Dendritic cell treated with granulocyte-macrophage colony-stimulating factor and Interleukin-4, amounts not matched to agents 40 ng/mL and 50 ng/mL, for 4 days (primary cell): ENCODE results near the gene OXSM.

Experiments
- H3K27ac Mint-ChIP-seq: one replicate; pipeline ENCODE4 v1.8.0; 2022; ENCODE audit warnings: mild to moderate bottlenecking, mixed read lengths
- H3K27me3 Mint-ChIP-seq: one replicate; pipeline ENCODE4 v1.8.0; 2022; ENCODE audit warnings: mild to moderate bottlenecking, mixed read lengths
- H3K36me3 Mint-ChIP-seq: one replicate; pipeline ENCODE4 v1.8.0; 2022; ENCODE audit warnings: low read depth, mixed read lengths
- H3K4me1 Mint-ChIP-seq: one replicate; pipeline ENCODE4 v1.8.0; 2022; ENCODE audit warnings: low read depth, mixed read lengths
- H3K4me3 Mint-ChIP-seq: one replicate; pipeline ENCODE4 v1.8.0; 2022; ENCODE audit warnings: mild to moderate bottlenecking, moderate library complexity, mixed read lengths
- H3K9me3 Mint-ChIP-seq: one replicate; pipeline ENCODE4 v1.8.0; 2022; ENCODE audit warnings: mixed read lengths
- intact Hi-C: fragments of 100-400 bp; cut with micrococcal nuclease; formaldehyde crosslinking; loops from one replicate; pipeline ENCODE4 v1.15.0; 2022

The OXSM gene

GRCh38 chr3:25782938-25783660 lies 6.8 kb upstream of the OXSM start, which contains the start of gene NGLY1:
NGLY1 (minus strand) TSS chr3:25783443; CDS start chr3:25783390, 53 bp downstream.
- H3K4me1 Mint-ChIP-seq, result peaks cover 38% of the 10 kb centered on the region
- no peaks in the 10 kb centered on the region for H3K9me3 Mint-ChIP-seq
- peaks cover 2% of the 10 kb centered on the region for H3K27me3 Mint-ChIP-seq
- peak within 1 kb of the TSS; percentile 81 for H3K4me3 Mint-ChIP-seq
- H3K36me3 Mint-ChIP-seq, result peaks cover 8% of the 10 kb centered on the region
- peak within 1 kb of the TSS; percentile 86 for H3K27ac Mint-ChIP-seq
- intact Hi-C loops, result loop anchor here (1.0 to 5.0 kb wide), 3 partner anchors 34 to 136 kb away; no protein-coding TSS in a partner anchor

- peak overlapping the region; percentile 86 for H3K27ac Mint-ChIP-seq
- peaks cover 41% of the 10 kb centered on the region for H3K4me1 Mint-ChIP-seq
- H3K4me3 Mint-ChIP-seq, result peak overlapping the region; percentile 81
- peaks cover 5% of the 10 kb centered on the region for H3K36me3 Mint-ChIP-seq
- no peaks in the 10 kb centered on the region for H3K9me3 Mint-ChIP-seq
- peaks cover 2% of the 10 kb centered on the region for H3K27me3 Mint-ChIP-seq
- intact Hi-C loops, result loop anchor here (1.0 to 5.0 kb wide), 3 partner anchors 35 to 137 kb away; no protein-coding TSS in a partner anchor
Observed at GRCh38 chr3:25783661-25784512, 6.0 kb upstream of the OXSM start.

GRCh38 chr3:25784971-25785370 lies 4.9 kb upstream of the OXSM start:
- Mint-ChIP-seq H3K4me3 (no peak overlapping the region), H3K4me1 (peaks cover 41% of the 10 kb centered on the region), H3K27me3 (peaks cover 2% of the 10 kb centered on the region), H3K27ac (no peak overlapping the region), H3K36me3 (peaks cover 9% of the 10 kb centered on the region), H3K9me3 (no peaks in the 10 kb centered on the region)
- intact Hi-C loops, result loop anchor here (5.0 kb wide), 1 partner anchor 138 kb away; no protein-coding TSS in a partner anchor

GRCh38 chr3:25785826-25786225 lies 4.1 kb upstream of the OXSM start:
- H3K27me3 Mint-ChIP-seq, result peaks cover 2% of the 10 kb centered on the region
- H3K27ac Mint-ChIP-seq, result no peak overlapping the region
- H3K36me3 Mint-ChIP-seq, result peaks cover 15% of the 10 kb centered on the region
- no peaks in the 10 kb centered on the region for H3K9me3 Mint-ChIP-seq
- intact Hi-C loops, result no loop called here
- H3K4me3 Mint-ChIP-seq, result no peak overlapping the region
- peaks cover 36% of the 10 kb centered on the region for H3K4me1 Mint-ChIP-seq

GRCh38 chr3:25787689-25788088 lies 2.2 kb upstream of the OXSM start:
- H3K4me3 Mint-ChIP-seq, result no peak overlapping the region
- H3K36me3 Mint-ChIP-seq, result peaks cover 14% of the 10 kb centered on the region
- no peak overlapping the region for H3K27ac Mint-ChIP-seq
- H3K4me1 Mint-ChIP-seq, result peaks cover 29% of the 10 kb centered on the region
- intact Hi-C loops, result no loop called here
- no peaks in the 10 kb centered on the region for H3K9me3 Mint-ChIP-seq
- peaks cover 2% of the 10 kb centered on the region for H3K27me3 Mint-ChIP-seq

- peaks cover 13% of the 10 kb centered on the region for H3K36me3 Mint-ChIP-seq
- peaks cover 27% of the 10 kb centered on the region for H3K4me1 Mint-ChIP-seq
- peak overlapping the region; percentile 95 for H3K4me3 Mint-ChIP-seq
- peak overlapping the region; percentile 97 for H3K27ac Mint-ChIP-seq
- peaks cover 2% of the 10 kb centered on the region for H3K27me3 Mint-ChIP-seq
- H3K9me3 Mint-ChIP-seq, result no peaks in the 10 kb centered on the region
- intact Hi-C loops, result no loop called here
Observed at GRCh38 chr3:25789209-25789595, 688 bp upstream of the OXSM start.

GRCh38 chr3:25801786-25802185 lies 11.9 kb downstream of the OXSM start:
- no peak overlapping the region for H3K4me3 Mint-ChIP-seq

GRCh38 chr3:25803833-25804232 lies 13.9 kb downstream of the OXSM start:
- Mint-ChIP-seq H3K27ac (no peak overlapping the region), H3K9me3 (no peaks in the 10 kb centered on the region), H3K4me1 (no peaks in the 10 kb centered on the region), H3K27me3 (no peaks in the 10 kb centered on the region), H3K36me3 (no peaks in the 10 kb centered on the region), H3K4me3 (no peak overlapping the region)
- intact Hi-C loops, result no loop called here

More at GRCh38 chr3:25801786-25802185, 11.9 kb downstream of the OXSM start:
- H3K27me3 Mint-ChIP-seq, result no peaks in the 10 kb centered on the region
- H3K36me3 Mint-ChIP-seq, result no peaks in the 10 kb centered on the region
- intact Hi-C loops, result no loop called here
- no peaks in the 10 kb centered on the region for H3K4me1 Mint-ChIP-seq
- no peaks in the 10 kb centered on the region for H3K9me3 Mint-ChIP-seq
- H3K27ac Mint-ChIP-seq, result no peak overlapping the region

- Mint-ChIP-seq H3K36me3 (no peaks in the 10 kb centered on the region), H3K27me3 (no peaks in the 10 kb centered on the region)
Observed at GRCh38 chr3:25804676-25805075, 14.8 kb downstream of the OXSM start.

GRCh38 chr3:25812644-25813043 lies 22.8 kb downstream of the OXSM start:
- no peaks in the 10 kb centered on the region for H3K36me3 Mint-ChIP-seq
- intact Hi-C loops, result no loop called here
- H3K27ac Mint-ChIP-seq, result no peak overlapping the region
- no peaks in the 10 kb centered on the region for H3K4me1 Mint-ChIP-seq
- no peaks in the 10 kb centered on the region for H3K27me3 Mint-ChIP-seq
- H3K4me3 Mint-ChIP-seq, result no peak overlapping the region
- H3K9me3 Mint-ChIP-seq, result no peaks in the 10 kb centered on the region

More at GRCh38 chr3:25804676-25805075, 14.8 kb downstream of the OXSM start:
- no peak overlapping the region for H3K27ac Mint-ChIP-seq
- H3K4me3 Mint-ChIP-seq, result no peak overlapping the region
- no peaks in the 10 kb centered on the region for H3K4me1 Mint-ChIP-seq
- no peaks in the 10 kb centered on the region for H3K9me3 Mint-ChIP-seq
- intact Hi-C loops, result no loop called here

GRCh38 chr3:25817107-25817506 lies 27.2 kb downstream of the OXSM start:
- no peak overlapping the region for H3K27ac Mint-ChIP-seq
- no peaks in the 10 kb centered on the region for H3K4me1 Mint-ChIP-seq
- intact Hi-C loops, result no loop called here
- no peaks in the 10 kb centered on the region for H3K27me3 Mint-ChIP-seq
- H3K4me3 Mint-ChIP-seq, result no peak overlapping the region
- H3K9me3 Mint-ChIP-seq, result no peaks in the 10 kb centered on the region
- H3K36me3 Mint-ChIP-seq, result no peaks in the 10 kb centered on the region

GRCh38 chr3:25817638-25818037 lies 27.7 kb downstream of the OXSM start:
- H3K27ac Mint-ChIP-seq, result no peak overlapping the region
- H3K36me3 Mint-ChIP-seq, result no peaks in the 10 kb centered on the region
- H3K4me1 Mint-ChIP-seq, result no peaks in the 10 kb centered on the region
- no peaks in the 10 kb centered on the region for H3K9me3 Mint-ChIP-seq
- H3K4me3 Mint-ChIP-seq, result no peak overlapping the region
- intact Hi-C loops, result no loop called here
- no peaks in the 10 kb centered on the region for H3K27me3 Mint-ChIP-seq

- no peak overlapping the region for H3K27ac Mint-ChIP-seq
Observed at GRCh38 chr3:25818335-25818734, 28.4 kb downstream of the OXSM start.

GRCh38 chr3:25820366-25820765 lies 30.5 kb downstream of the OXSM start:
- H3K27ac Mint-ChIP-seq, result no peak overlapping the region
- H3K36me3 Mint-ChIP-seq, result no peaks in the 10 kb centered on the region
- no peaks in the 10 kb centered on the region for H3K4me1 Mint-ChIP-seq
- no peaks in the 10 kb centered on the region for H3K27me3 Mint-ChIP-seq
- intact Hi-C loops, result no loop called here
- H3K4me3 Mint-ChIP-seq, result no peak overlapping the region
- no peaks in the 10 kb centered on the region for H3K9me3 Mint-ChIP-seq

More at GRCh38 chr3:25818335-25818734, 28.4 kb downstream of the OXSM start:
- no peak overlapping the region for H3K4me3 Mint-ChIP-seq
- H3K27me3 Mint-ChIP-seq, result no peaks in the 10 kb centered on the region
- intact Hi-C loops, result no loop called here
- H3K4me1 Mint-ChIP-seq, result no peaks in the 10 kb centered on the region
- H3K9me3 Mint-ChIP-seq, result no peaks in the 10 kb centered on the region
- H3K36me3 Mint-ChIP-seq, result no peaks in the 10 kb centered on the region
